Trophoblast cell (in vitro differentiated cells and primary cell): ENCODE results near the gene IMPG2.

Experiments used
- DNase-seq, 2 donors: peaks; one replicate each; pipeline ENCODE4 v3.0.0-alpha.2; 2016
- H2AFZ ChIP-seq: 2 replicates; pipeline ENCODE4 v1.6.1; 2013; ENCODE audit warnings: low read length, moderate library complexity, mild to moderate bottlenecking; ENCODE audit not compliant: insufficient read depth, poor library complexity
- H2AK5ac ChIP-seq: 2 replicates; pipeline ENCODE4 v1.6.1; 2013; ENCODE audit warnings: mild to moderate bottlenecking, low read length
- H2BK120ac ChIP-seq: 2 replicates; pipeline ENCODE4 v1.6.1; 2013; ENCODE audit warnings: low read length, mild to moderate bottlenecking, moderate library complexity; ENCODE audit not compliant: insufficient read depth, poor library complexity
- H2BK12ac ChIP-seq: 2 replicates; pipeline ENCODE4 v1.6.1; 2013; ENCODE audit warnings: mild to moderate bottlenecking, low read length, moderate library complexity
- H2BK5ac ChIP-seq: 2 replicates; pipeline ENCODE4 v1.6.1; 2013; ENCODE audit warnings: low read length, low read depth, moderate library complexity, mild to moderate bottlenecking; ENCODE audit not compliant: poor library complexity
- H3K14ac ChIP-seq: 2 replicates; pipeline ENCODE4 v1.6.1; 2013; ENCODE audit warnings: mild to moderate bottlenecking, low read length
- H3K18ac ChIP-seq: 2 replicates; pipeline ENCODE4 v1.6.1; 2013; ENCODE audit warnings: mild to moderate bottlenecking, low read length
- H3K23ac ChIP-seq: 2 replicates; pipeline ENCODE4 v1.6.1; 2013; ENCODE audit warnings: low read length
- H3K27ac ChIP-seq: 2 replicates; pipeline ENCODE4 v1.5.1; 2013; ENCODE audit warnings: low read depth, mild to moderate bottlenecking, inconsistent platforms, low read length, moderate library complexity
- H3K27me3 ChIP-seq: 2 replicates; pipeline ENCODE4 v1.6.1; 2013; ENCODE audit warnings: inconsistent platforms, mild to moderate bottlenecking, low read length, moderate library complexity; ENCODE audit not compliant: insufficient read depth
- H3K36me3 ChIP-seq, 2 experiments: 1 replicate in 1 of 2; 2 replicates in 1 of 2; pipeline ENCODE4 v1.6.1; 2013; ENCODE audit warnings: low read length in 2 of 2, mild to moderate bottlenecking in 2 of 2, moderate library complexity in 1 of 2; ENCODE audit not compliant: insufficient read depth in 2 of 2, control insufficient read depth in 1 of 2
- H3K4ac ChIP-seq: 2 replicates; pipeline ENCODE4 v1.6.1; 2013; ENCODE audit warnings: low read depth, mild to moderate bottlenecking, low read length, moderate library complexity
- H3K4me1 ChIP-seq, 2 experiments: 1 replicate in 1 of 2; 2 replicates in 1 of 2; pipeline ENCODE4 v1.6.1; 2013; ENCODE audit warnings: low read length in 2 of 2, mild to moderate bottlenecking in 2 of 2, moderate library complexity in 1 of 2; ENCODE audit not compliant: insufficient read depth in 2 of 2, control insufficient read depth in 1 of 2
- H3K4me2 ChIP-seq: 2 replicates; pipeline ENCODE4 v1.6.1; 2013; ENCODE audit warnings: inconsistent platforms, mild to moderate bottlenecking, low read length, moderate library complexity
- H3K4me3 ChIP-seq: 2 replicates; pipeline ENCODE4 v1.5.1; 2013; ENCODE audit warnings: mild to moderate bottlenecking, low read depth, low read length, inconsistent platforms
- H3K79me1 ChIP-seq: one replicate; pipeline ENCODE4 v1.6.1; 2013; ENCODE audit warnings: low read length
- H3K79me2 ChIP-seq: 2 replicates; pipeline ENCODE4 v1.6.1; 2013; ENCODE audit warnings: low read length, mild to moderate bottlenecking; ENCODE audit not compliant: control insufficient read depth, insufficient read depth, poor library complexity
- H3K9ac ChIP-seq: 2 replicates; pipeline ENCODE4 v1.6.1; 2013; ENCODE audit warnings: mild to moderate bottlenecking, low read length
- H3K9me3 ChIP-seq: 2 replicates; pipeline ENCODE4 v1.6.1; 2013; ENCODE audit warnings: low read depth, mild to moderate bottlenecking, control low read depth, inconsistent platforms, low read length; ENCODE audit not compliant: insufficient read depth
- H4K12ac ChIP-seq: 2 replicates; pipeline ENCODE4 v1.6.1; 2013; ENCODE audit warnings: low read depth, mild to moderate bottlenecking, low read length, moderate library complexity
- H4K8ac ChIP-seq: 2 replicates; pipeline ENCODE4 v1.6.1; 2013; ENCODE audit warnings: low read depth, mild to moderate bottlenecking, low read length, moderate library complexity
- H4K91ac ChIP-seq: one replicate; pipeline ENCODE4 v1.6.1; 2013; ENCODE audit warnings: low read depth, mild to moderate bottlenecking, low read length, moderate library complexity
- WGBS: extraction: QIAGEN DNeasy Blood & Tissue Kit; methylation state at CpG from one replicate; pipeline ENCODE4 v1.1.7; 2013; ENCODE audit warnings: missing lambda C conversion rate; ENCODE audit not compliant: insufficient read length, insufficient coverage; ENCODE audit errors: extremely low coverage; 5-methylcytosine and 5-hydroxymethylcytosine counted together

The IMPG2 gene

GRCh38 chr3:101204246-101204645, 116.1 kb downstream of the IMPG2 start:
- H3K14ac ChIP-seq: no peak overlapping the region
- no CpG with 5 or more reads among the region's 2 CpGs for WGBS
- H3K27me3 ChIP-seq: no peaks in the 10 kb centered on the region
- H2AFZ ChIP-seq: no peak overlapping the region
- H3K36me3 ChIP-seq: no peaks in the 10 kb centered on the region
- no peak overlapping the region for H4K8ac ChIP-seq
- H3K4me3 ChIP-seq: no peak overlapping the region
- H3K18ac ChIP-seq: no peak overlapping the region
- no peak overlapping the region for H3K23ac ChIP-seq
- H3K4me1 ChIP-seq: no peaks in the 10 kb centered on the region
- H3K9ac ChIP-seq: no peak overlapping the region
- H3K27ac ChIP-seq: no peak overlapping the region
- no peaks in the 10 kb centered on the region for H3K79me2 ChIP-seq
- no peak overlapping the region for H2BK12ac ChIP-seq
- no peak overlapping the region for H4K12ac ChIP-seq
- no peak overlapping the region for H3K4ac ChIP-seq
- H2AK5ac ChIP-seq: no peak overlapping the region
- H4K91ac ChIP-seq: no peak overlapping the region
- H2BK5ac ChIP-seq: no peak overlapping the region
- no peak for DNase-seq
- H3K4me2 ChIP-seq: no peak overlapping the region
- no peaks in the 10 kb centered on the region for H3K9me3 ChIP-seq
- no peaks in the 10 kb centered on the region for H3K79me1 ChIP-seq
- H2BK120ac ChIP-seq: no peak overlapping the region

- H3K4ac ChIP-seq: no peak overlapping the region
- H2AK5ac ChIP-seq: no peak overlapping the region
- WGBS: no CpG with 5 or more reads among the region's 5 CpGs
- DNase-seq: no peak
- no peaks in the 10 kb centered on the region for H3K4me1 ChIP-seq
- H2BK12ac ChIP-seq: no peak overlapping the region
- no peaks in the 10 kb centered on the region for H3K9me3 ChIP-seq
- no peak overlapping the region for H4K8ac ChIP-seq
- H3K36me3 ChIP-seq: no peaks in the 10 kb centered on the region
- H4K12ac ChIP-seq: no peak overlapping the region
- no peak overlapping the region for H3K23ac ChIP-seq
- H3K79me2 ChIP-seq: no peaks in the 10 kb centered on the region
- H3K9ac ChIP-seq: no peak overlapping the region
- no peak overlapping the region for H2BK5ac ChIP-seq
- no peak overlapping the region for H3K4me2 ChIP-seq
- no peak overlapping the region for H3K18ac ChIP-seq
- no peak overlapping the region for H3K4me3 ChIP-seq
- H4K91ac ChIP-seq: no peak overlapping the region
- no peak overlapping the region for H2BK120ac ChIP-seq
- H2AFZ ChIP-seq: no peak overlapping the region
- no peaks in the 10 kb centered on the region for H3K79me1 ChIP-seq
- no peak overlapping the region for H3K14ac ChIP-seq
- no peak overlapping the region for H3K27ac ChIP-seq
- no peaks in the 10 kb centered on the region for H3K27me3 ChIP-seq
Observed at GRCh38 chr3:101203411-101203810, 117.0 kb downstream of the IMPG2 start.

GRCh38 chr3:101202640-101203039, 117.7 kb downstream of the IMPG2 start:
- no peak overlapping the region for H3K14ac ChIP-seq
- no peak overlapping the region for H3K4ac ChIP-seq
- no peak overlapping the region for H2BK5ac ChIP-seq
- H3K27ac ChIP-seq: no peak overlapping the region
- no peak overlapping the region for H2BK12ac ChIP-seq
- H3K4me3 ChIP-seq: no peak overlapping the region
- no peaks in the 10 kb centered on the region for H3K36me3 ChIP-seq
- no peak overlapping the region for H4K8ac ChIP-seq
- no peak overlapping the region for H2AFZ ChIP-seq
- H3K4me1 ChIP-seq: no peaks in the 10 kb centered on the region
- H3K9ac ChIP-seq: no peak overlapping the region
- no peaks in the 10 kb centered on the region for H3K79me1 ChIP-seq
- H2BK120ac ChIP-seq: no peak overlapping the region
- no peaks in the 10 kb centered on the region for H3K79me2 ChIP-seq
- DNase-seq: no peak
- H3K23ac ChIP-seq: no peak overlapping the region
- H3K18ac ChIP-seq: no peak overlapping the region
- no peaks in the 10 kb centered on the region for H3K9me3 ChIP-seq
- no peak overlapping the region for H3K4me2 ChIP-seq
- no CpG with 5 or more reads among the region's 1 CpG for WGBS
- no peaks in the 10 kb centered on the region for H3K27me3 ChIP-seq
- no peak overlapping the region for H4K91ac ChIP-seq
- no peak overlapping the region for H4K12ac ChIP-seq
- H2AK5ac ChIP-seq: no peak overlapping the region

GRCh38 chr3:101200461-101200860, 119.9 kb downstream of the IMPG2 start:
- H3K36me3 ChIP-seq: no peaks in the 10 kb centered on the region
- H3K27ac ChIP-seq: no peak overlapping the region
- H3K14ac ChIP-seq: no peak overlapping the region
- no peak overlapping the region for H3K9ac ChIP-seq
- no peak overlapping the region for H3K23ac ChIP-seq
- no peak overlapping the region for H3K4me3 ChIP-seq
- no peak overlapping the region for H2AK5ac ChIP-seq
- no peaks in the 10 kb centered on the region for H3K79me2 ChIP-seq
- H2BK120ac ChIP-seq: no peak overlapping the region
- no peak for DNase-seq
- no peaks in the 10 kb centered on the region for H3K4me1 ChIP-seq
- H2BK5ac ChIP-seq: no peak overlapping the region
- no peak overlapping the region for H4K8ac ChIP-seq
- H3K9me3 ChIP-seq: no peaks in the 10 kb centered on the region
- no CpG with 5 or more reads among the region's 3 CpGs for WGBS
- H2BK12ac ChIP-seq: no peak overlapping the region
- no peak overlapping the region for H2AFZ ChIP-seq
- H4K91ac ChIP-seq: no peak overlapping the region
- no peak overlapping the region for H3K4ac ChIP-seq
- no peaks in the 10 kb centered on the region for H3K79me1 ChIP-seq
- no peak overlapping the region for H3K18ac ChIP-seq
- no peaks in the 10 kb centered on the region for H3K27me3 ChIP-seq
- no peak overlapping the region for H3K4me2 ChIP-seq
- no peak overlapping the region for H4K12ac ChIP-seq
